HepG2 (cell line): Measurements from ENCODE around the gene BPHL. TPM values are rescaled to one million over a fixed set of nuclear protein-coding genes. Genes with fewer than 3 reads are reported as not detected.

Experiments used
- BCL6 ChIP-seq: IDR thresholded peaks from 2 replicates; pipeline ENCODE4 v1.6.1; 2016; ENCODE audit warnings: missing genetic modification reagents, missing compliant biosample characterization
- BORCS8-MEF2B ChIP-seq: sonication (generic); formaldehyde crosslinking; IDR thresholded peaks from 2 replicates; pipeline ENCODE4 v1.8.0; 2022; ENCODE audit warnings: mild to moderate bottlenecking, missing genetic modification reagents
- ELF4 ChIP-seq: sonication (generic); formaldehyde crosslinking; IDR thresholded peaks from 2 replicates; pipeline ENCODE4 v1.5.0; 2020; ENCODE audit warnings: missing genetic modification reagents, mild to moderate bottlenecking, moderate library complexity, borderline replicate concordance
- GFI1 ChIP-seq: sonication (generic); formaldehyde crosslinking; IDR thresholded peaks from 2 replicates; pipeline ENCODE4 v1.5.0; 2020; ENCODE audit warnings: missing genetic modification reagents, mild to moderate bottlenecking, borderline replicate concordance
- HHEX ChIP-seq: IDR thresholded peaks from 2 replicates; pipeline ENCODE4 v1.6.1; 2016; ENCODE audit warnings: control low read depth
- SALL1 ChIP-seq: sonication (generic); formaldehyde crosslinking; IDR thresholded peaks from 2 replicates; pipeline ENCODE4 v1.8.0; 2022; ENCODE audit warnings: mild to moderate bottlenecking, missing genetic modification reagents
- TSC22D2 ChIP-seq: sonication (generic); formaldehyde crosslinking; IDR thresholded peaks from 2 replicates; pipeline ENCODE4 v1.5.1; 2020; ENCODE audit warnings: missing genetic modification reagents, mild to moderate bottlenecking, borderline replicate concordance
- ZNF441 ChIP-seq: sonication (generic); formaldehyde crosslinking; IDR thresholded peaks from 2 replicates; pipeline ENCODE4 v1.7.0; 2021; ENCODE audit warnings: missing genetic modification reagents, borderline replicate concordance
- ZNF790 ChIP-seq: sonication (generic); formaldehyde crosslinking; IDR thresholded peaks from 2 replicates; pipeline ENCODE4 v1.8.0; 2022; ENCODE audit warnings: missing genetic modification reagents, mild to moderate bottlenecking, borderline replicate concordance
- ZSCAN20 ChIP-seq: sonication (generic); formaldehyde crosslinking; IDR thresholded peaks from 2 replicates; pipeline ENCODE4 v1.4.0; 2020; ENCODE audit warnings: missing genetic modification reagents, mild to moderate bottlenecking, borderline replicate concordance
- ZSCAN22 ChIP-seq: sonication (generic); formaldehyde crosslinking; IDR thresholded peaks from 2 replicates; pipeline ENCODE4 v1.4.0; 2020; ENCODE audit warnings: mild to moderate bottlenecking, missing genetic modification reagents
- polyA plus RNA-seq, 8 experiments: library from polyadenylated mRNA; depleted of rRNA in 3 of 8; stranded (reverse) in 7 of 8; unstranded in 1 of 8; fragments of >200 nt; fragmentation: Illumina TruSeq in 4 of 8; extraction: Trizol in 4 of 8; gene quantifications; 2 replicates each; pipeline versions ENCODE4 v1.2.1 to v1.2.3, GENCODE V29; 2011 to 2016; ENCODE audit warnings: low read depth in 4 of 8, missing spikeins in 1 of 8, mixed read lengths in 1 of 8; ENCODE audit not compliant: insufficient read depth in 1 of 8
- total RNA-seq, 5 experiments: library from RNA; depleted of rRNA; stranded (reverse); fragments of >200 nt; fragmentation: Illumina TruSeq; extraction: Trizol; gene quantifications; 2 replicates each; pipeline ENCODE4 v1.2.3, GENCODE V29; 2016; ENCODE audit warnings: low read depth in 1 of 5
- TF ChIP-seq, protein P1 (sequence below): sonication (generic); formaldehyde crosslinking; IDR thresholded peaks from 2 replicates; pipeline ENCODE4 v1.4.0; 2020; ENCODE audit warnings: mild to moderate bottlenecking, missing genetic modification reagents
- TF ChIP-seq, protein P2 (sequence below), 2 experiments: sonication (generic) in 1 of 2; formaldehyde crosslinking in 1 of 2; IDR thresholded peaks; 2 replicates each; pipeline versions ENCODE4 v1.4.0 to v1.6.1; 2018 to 2020; ENCODE audit warnings: missing genetic modification reagents in 2 of 2, borderline replicate concordance in 1 of 2, low read depth in 1 of 2, mild to moderate bottlenecking in 1 of 2, missing biosample characterization in 1 of 2
- TF ChIP-seq, protein P3 (sequence below): sonication (generic); formaldehyde crosslinking; IDR thresholded peaks from 2 replicates; pipeline ENCODE4 v1.4.0; 2020; ENCODE audit warnings: missing genetic modification reagents
- TF ChIP-seq, protein P4 (sequence below): sonication (generic); formaldehyde crosslinking; IDR thresholded peaks from 2 replicates; pipeline ENCODE4 v1.4.0; 2020; ENCODE audit warnings: low read depth, missing genetic modification reagents

The BPHL gene
- total and polyA plus RNA-seq, 2 of the 13 experiments (the other 11 are each of a cell fraction or from before 2014, with no cell fraction given) = 37.8 to 39.5 TPM

DNA sequence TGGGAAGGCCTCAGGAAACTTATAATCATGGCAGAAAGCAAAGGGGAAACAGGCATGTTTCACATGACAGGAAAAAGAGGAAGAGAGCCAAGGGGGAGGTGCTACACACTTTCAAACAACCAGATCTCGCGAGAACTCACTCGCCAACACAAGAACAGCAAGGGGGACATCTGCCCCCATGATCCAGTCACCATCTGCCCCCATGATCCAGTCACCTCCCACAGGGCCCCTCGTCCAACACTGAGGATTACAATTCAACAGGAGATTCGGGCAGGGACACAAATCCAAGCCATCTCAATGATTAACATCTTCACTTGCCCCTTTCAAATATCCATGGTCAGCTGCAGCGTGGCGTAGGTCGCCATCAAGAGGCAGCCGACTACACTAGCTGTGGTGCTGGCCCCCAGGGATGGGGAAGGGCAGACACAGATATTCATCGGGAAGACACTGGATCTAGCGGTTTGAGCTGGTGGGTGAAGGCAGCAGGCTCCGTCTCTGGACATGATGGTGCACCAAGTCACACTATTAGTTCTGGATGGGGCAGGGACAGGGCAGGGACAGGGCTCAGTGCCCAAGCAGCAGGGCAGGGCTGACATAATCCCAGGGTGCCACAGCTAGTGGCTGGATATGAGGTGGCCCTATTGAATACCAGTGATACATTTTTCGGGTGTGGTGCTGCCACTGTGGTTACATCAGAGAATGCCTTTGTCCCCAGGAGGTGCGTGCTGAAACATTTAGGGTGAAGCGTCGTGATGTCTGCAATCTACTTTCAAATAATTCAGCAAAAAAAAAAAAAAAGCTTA, 77.4 kb downstream of the BPHL start (continued):
- TF ChIP-seq, protein P1, sequence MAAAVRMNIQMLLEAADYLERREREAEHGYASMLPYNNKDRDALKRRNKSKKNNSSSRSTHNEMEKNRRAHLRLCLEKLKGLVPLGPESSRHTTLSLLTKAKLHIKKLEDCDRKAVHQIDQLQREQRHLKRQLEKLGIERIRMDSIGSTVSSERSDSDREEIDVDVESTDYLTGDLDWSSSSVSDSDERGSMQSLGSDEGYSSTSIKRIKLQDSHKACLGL (CRISPR knock-in tag) = peak; percentile 63; the same call in 1 of the 2 replicates
- TF ChIP-seq ELF4 (CRISPR knock-in tag) = no peak
- TF ChIP-seq, protein P2, sequence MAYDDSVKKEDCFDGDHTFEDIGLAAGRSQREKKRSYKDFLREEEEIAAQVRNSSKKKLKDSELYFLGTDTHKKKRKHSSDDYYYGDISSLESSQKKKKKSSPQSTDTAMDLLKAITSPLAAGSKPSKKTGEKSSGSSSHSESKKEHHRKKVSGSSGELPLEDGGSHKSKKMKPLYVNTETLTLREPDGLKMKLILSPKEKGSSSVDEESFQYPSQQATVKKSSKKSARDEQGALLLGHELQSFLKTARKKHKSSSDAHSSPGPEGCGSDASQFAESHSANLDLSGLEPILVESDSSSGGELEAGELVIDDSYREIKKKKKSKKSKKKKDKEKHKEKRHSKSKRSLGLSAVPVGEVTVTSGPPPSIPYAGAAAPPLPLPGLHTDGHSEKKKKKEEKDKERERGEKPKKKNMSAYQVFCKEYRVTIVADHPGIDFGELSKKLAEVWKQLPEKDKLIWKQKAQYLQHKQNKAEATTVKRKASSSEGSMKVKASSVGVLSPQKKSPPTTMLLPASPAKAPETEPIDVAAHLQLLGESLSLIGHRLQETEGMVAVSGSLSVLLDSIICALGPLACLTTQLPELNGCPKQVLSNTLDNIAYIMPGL (CRISPR knock-in tag; IDR thresholded peaks at IDR 0.05; ENCODE audit: borderline replicate concordance in 1 of 2, low read depth in 1 of 2) = peak; percentile 63 to 90; a peak in 3 of 4 replicates
- TF ChIP-seq ZNF441 (CRISPR knock-in tag) = peak; percentile 2; the same call in 1 of the 2 replicates
- TF ChIP-seq ZSCAN22 = no peak
- no peak for TF ChIP-seq ZNF790 (CRISPR knock-in tag)
- peak; percentile 43; the same call in 1 of the 2 replicates for TF ChIP-seq BCL6 (CRISPR knock-in tag)
- TF ChIP-seq ZSCAN20 (CRISPR knock-in tag) = no peak
- TF ChIP-seq GFI1 = 0 out of 2 replicates have a peak, but pooled peaks have one; percentile 27
- peak; percentile 40; the same call in 1 of the 2 replicates for TF ChIP-seq TSC22D2 (CRISPR knock-in tag)
- TF ChIP-seq, protein P3, sequence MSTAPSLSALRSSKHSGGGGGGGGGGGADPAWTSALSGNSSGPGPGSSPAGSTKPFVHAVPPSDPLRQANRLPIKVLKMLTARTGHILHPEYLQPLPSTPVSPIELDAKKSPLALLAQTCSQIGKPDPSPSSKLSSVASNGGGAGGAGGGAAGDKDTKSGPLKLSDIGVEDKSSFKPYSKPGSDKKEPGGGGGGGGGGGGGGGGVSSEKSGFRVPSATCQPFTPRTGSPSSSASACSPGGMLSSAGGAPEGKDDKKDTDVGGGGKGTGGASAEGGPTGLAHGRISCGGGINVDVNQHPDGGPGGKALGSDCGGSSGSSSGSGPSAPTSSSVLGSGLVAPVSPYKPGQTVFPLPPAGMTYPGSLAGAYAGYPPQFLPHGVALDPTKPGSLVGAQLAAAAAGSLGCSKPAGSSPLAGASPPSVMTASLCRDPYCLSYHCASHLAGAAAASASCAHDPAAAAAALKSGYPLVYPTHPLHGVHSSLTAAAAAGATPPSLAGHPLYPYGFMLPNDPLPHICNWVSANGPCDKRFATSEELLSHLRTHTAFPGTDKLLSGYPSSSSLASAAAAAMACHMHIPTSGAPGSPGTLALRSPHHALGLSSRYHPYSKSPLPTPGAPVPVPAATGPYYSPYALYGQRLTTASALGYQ (CRISPR knock-in tag) = no peak
- peak; percentile 81 for TF ChIP-seq SALL1 (CRISPR knock-in tag)
- TF ChIP-seq, protein P4, sequence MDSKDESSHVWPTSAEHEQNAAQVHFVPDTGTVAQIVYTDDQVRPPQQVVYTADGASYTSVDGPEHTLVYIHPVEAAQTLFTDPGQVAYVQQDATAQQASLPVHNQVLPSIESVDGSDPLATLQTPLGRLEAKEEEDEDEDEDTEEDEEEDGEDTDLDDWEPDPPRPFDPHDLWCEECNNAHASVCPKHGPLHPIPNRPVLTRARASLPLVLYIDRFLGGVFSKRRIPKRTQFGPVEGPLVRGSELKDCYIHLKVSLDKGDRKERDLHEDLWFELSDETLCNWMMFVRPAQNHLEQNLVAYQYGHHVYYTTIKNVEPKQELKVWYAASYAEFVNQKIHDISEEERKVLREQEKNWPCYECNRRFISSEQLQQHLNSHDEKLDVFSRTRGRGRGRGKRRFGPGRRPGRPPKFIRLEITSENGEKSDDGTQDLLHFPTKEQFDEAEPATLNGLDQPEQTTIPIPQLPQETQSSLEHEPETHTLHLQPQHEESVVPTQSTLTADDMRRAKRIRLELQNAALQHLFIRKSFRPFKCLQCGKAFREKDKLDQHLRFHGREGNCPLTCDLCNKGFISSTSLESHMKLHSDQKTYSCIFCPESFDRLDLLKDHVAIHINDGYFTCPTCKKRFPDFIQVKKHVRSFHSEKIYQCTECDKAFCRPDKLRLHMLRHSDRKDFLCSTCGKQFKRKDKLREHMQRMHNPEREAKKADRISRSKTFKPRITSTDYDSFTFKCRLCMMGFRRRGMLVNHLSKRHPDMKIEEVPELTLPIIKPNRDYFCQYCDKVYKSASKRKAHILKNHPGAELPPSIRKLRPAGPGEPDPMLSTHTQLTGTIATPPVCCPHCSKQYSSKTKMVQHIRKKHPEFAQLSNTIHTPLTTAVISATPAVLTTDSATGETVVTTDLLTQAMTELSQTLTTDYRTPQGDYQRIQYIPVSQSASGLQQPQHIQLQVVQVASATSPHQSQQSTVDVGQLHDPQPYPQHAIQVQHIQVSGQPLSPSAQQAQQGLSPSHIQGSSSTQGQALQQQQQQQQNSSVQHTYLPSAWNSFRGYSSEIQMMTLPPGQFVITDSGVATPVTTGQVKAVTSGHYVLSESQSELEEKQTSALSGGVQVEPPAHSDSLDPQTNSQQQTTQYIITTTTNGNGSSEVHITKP (CRISPR knock-in tag) = no peak
- no peak for TF ChIP-seq HHEX (CRISPR knock-in tag)
- TF ChIP-seq BORCS8-MEF2B (CRISPR knock-in tag) = peak; percentile 68
